Measurements from ENCODE around the gene KCNB1.

- TF ChIP-seq POLR2AphosphoS5 (IDR thresholded peaks at IDR 0.05) (no peak), POLR2A (IDR thresholded peaks at IDR 0.05) (no peak), CTCF (IDR thresholded peaks at IDR 0.05) (no peak)
Measured at GRCh38 chr20:49351775-49352174, 130.7 kb downstream of the KCNB1 start.

Data from breast epithelium (tissue), 3 donors.